GM18951 (cell line): ENCODE results near the gene KBTBD12.
"Not testable (repeated sequence)": the region's sequence is repeated elsewhere in the genome, so short reads cannot be mapped to it uniquely, and the experiment has no call there.

Experiments used
- POLR2A ChIP-seq: IDR thresholded peaks from 4 replicates; pipeline ENCODE4 v1.6.1; 2011; ENCODE audit warnings: mild to moderate bottlenecking; ENCODE audit not compliant: insufficient read length, insufficient read depth; ENCODE audit errors: extremely low read depth
- in situ Hi-C: fragments of 300-500 bp; cut with MboI; formaldehyde crosslinking; loops from one replicate; pipeline ENCODE4 v1.12.0; 2022; ENCODE audit warnings: low sequenced_read_pairs, mixed read lengths, inconsistent platforms; ENCODE audit not compliant: unreplicated experiment

Gene KBTBD12

DNA sequence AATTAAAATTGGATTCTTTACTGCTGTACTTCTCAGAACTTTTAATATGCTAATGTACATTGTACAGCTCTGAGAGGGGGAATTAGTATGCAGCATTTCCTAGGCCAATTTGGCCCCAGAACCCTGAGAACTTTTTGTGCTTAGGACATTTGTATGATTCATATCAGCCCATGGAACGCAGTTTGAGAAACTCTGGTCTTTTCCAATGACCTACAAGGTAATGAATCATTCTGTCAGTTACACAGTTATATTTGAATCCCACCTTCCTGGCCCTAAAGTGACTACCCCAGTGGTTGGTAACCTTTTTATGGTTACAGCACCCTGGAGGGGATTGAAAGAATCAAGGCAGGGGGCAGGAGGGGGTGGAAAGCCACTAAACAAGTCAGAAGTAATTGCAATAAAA is 25.6 kb upstream of the KBTBD12 start:
- no peak for TF ChIP-seq POLR2A
- in situ Hi-C loops: no loop called here

DNA sequence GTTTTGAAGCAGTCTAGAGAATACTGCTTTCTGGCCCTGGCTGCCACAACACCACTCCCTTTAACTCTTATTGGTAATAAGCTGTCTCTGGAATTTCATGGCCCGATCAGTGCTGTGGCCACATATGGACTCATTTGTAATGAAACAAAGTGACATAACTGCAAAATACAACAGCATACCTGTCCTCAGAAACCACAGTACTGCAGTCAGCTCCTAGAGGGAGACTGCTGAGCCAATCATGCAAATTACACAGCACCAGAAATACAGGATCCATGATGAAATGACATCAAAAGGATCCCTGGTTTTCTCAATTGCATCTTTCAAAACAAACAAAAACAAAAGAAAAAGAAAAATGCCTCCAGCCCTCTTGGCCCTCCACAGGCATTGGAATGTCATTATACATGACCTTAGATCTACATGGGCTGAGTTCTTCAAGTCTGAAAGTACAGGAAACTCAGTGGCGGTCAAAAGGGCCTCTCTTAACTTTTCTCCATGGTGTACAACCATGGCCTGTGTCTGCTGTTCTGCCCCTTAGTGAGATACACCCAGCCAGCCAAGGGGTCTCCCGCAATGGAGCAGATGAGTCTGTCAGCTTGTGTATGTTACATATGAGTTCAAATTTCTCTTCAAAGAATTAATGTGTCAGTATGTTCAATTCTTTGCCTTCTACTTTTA is 24.9 kb upstream of the KBTBD12 start:
- in situ Hi-C loops: no loop called here
- TF ChIP-seq POLR2A: no peak

DNA sequence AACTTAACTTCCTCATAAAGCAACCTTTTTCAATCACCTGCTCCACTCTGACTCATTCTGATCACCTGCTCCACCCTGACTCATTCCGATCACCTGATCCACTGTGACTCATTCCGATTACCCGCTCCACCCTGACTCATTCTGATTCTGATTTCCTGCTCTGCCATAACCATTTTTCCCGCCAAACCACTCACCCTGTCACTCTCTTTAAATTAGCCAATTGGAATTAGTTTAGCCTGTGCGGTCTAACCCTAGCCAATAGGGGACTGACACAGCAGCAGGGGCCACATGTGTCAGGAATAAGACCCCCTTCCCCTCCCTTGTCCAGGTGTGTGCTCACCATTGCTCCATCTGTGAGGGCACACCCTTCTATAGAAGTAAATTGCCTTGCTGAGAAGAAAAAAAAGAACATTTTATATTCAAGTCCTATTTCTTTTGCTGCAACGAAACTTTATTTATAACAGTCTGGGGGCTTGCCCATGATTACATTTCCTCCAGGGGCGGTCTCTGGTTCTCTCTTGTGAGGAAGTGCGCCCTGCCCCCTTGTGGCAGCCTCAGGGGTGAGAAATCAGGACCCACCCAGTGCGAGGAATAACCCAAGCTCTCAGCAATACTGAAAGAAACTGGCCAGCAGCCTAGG is 24.3 kb upstream of the KBTBD12 start:
- in situ Hi-C loops: not testable (repeated sequence)

DNA sequence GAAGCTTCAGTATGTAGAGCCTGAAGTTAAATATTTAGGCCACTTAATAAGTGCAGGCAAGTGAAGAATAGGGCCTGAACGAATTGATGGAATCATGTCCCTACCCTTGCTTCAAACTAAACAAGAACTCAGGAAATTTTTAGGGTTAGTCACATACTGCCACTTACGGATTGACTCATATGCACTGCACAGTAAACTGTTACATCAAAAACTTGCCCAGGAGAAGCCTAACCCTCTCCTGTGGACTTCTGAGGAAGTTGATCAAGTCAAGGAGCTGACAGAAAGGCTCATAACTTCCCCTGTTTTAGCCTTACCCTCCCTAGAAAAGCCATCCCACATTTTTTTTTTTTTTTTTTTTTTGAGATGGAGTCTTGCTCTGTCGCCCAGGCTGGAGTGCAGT is 20.6 kb upstream of the KBTBD12 start:
- in situ Hi-C loops: no loop called here
- TF ChIP-seq POLR2A: no peak

DNA sequence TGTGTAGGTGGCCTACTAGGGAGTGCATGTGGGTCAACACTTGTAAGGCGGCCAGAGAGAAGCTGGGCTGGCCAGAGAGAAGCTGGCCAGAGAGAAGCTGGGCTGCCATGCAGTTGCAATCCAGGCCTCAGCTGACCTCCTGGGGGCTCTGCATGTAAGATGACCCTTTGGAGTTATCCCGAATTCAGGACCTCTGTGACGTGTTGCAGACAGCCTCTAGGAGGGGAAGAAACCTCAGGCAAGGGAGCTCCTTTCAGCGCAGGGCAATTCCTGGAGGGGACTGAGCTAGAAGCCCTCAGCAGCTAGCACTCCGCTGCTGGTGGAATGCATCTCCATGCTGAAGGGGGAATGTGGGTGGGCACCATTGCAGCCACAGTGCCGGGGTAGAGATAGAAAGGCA is 15.8 kb upstream of the KBTBD12 start:
- no peak for TF ChIP-seq POLR2A
- in situ Hi-C loops: no loop called here

DNA sequence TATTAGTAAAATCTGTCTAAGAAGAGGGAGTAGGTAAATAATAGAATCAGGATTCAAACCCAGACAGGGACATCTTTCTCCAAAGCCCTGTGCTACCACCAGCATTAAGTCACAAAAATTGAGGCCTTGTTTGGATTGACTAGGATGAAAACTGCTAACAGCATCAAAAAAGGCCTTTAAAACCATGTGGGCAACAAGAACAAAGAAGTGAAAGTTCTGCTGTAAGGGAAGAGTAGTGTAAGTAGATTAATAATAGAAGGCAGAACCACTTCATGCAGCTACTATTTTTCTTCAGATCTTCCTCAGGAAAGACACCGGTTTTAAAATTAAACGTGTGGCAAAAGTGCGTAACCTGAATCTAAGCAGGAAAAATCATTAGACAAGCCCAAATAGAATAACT is 15.3 kb upstream of the KBTBD12 start:
- no peak for TF ChIP-seq POLR2A
- in situ Hi-C loops: no loop called here

DNA sequence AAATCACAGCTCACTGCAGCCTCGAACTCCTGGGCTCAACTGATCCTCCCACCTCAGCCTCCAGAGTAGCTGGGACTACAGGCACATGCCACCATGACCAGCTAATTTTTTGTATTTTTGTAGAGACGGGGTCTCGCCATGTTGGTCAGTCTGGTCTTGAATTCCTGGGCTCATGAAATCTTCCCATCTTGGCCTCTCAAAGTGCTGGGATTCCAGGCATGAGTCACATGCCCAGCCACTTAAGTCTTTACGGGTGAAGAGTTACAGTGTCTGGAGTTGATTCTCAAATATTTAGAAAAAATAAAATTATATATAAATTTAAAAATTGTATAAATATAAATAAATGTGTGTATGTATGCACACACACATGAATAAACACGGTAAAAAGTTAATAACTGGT is 14.5 kb upstream of the KBTBD12 start:
- in situ Hi-C loops: no loop called here
- no peak for TF ChIP-seq POLR2A

DNA sequence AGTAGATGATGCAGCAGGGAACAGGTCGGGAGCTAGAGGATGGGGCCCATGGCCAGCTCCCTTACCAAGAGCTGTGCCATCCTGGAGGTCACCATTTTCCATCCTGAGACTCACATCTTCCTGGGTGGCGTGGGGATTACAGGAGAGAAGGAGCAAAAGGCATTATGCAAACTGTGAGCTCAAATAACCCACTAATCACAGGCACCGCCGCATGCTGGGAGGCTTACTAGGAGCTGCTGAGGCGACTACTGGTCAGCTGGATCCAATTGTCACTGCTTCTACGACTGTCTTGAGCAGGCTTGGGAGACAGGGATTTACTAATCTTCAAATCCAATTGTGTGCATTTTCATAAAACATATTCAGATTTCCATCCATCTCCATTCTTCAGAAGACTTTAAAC is 12.5 kb upstream of the KBTBD12 start:
- no peak for TF ChIP-seq POLR2A
- in situ Hi-C loops: no loop called here

DNA sequence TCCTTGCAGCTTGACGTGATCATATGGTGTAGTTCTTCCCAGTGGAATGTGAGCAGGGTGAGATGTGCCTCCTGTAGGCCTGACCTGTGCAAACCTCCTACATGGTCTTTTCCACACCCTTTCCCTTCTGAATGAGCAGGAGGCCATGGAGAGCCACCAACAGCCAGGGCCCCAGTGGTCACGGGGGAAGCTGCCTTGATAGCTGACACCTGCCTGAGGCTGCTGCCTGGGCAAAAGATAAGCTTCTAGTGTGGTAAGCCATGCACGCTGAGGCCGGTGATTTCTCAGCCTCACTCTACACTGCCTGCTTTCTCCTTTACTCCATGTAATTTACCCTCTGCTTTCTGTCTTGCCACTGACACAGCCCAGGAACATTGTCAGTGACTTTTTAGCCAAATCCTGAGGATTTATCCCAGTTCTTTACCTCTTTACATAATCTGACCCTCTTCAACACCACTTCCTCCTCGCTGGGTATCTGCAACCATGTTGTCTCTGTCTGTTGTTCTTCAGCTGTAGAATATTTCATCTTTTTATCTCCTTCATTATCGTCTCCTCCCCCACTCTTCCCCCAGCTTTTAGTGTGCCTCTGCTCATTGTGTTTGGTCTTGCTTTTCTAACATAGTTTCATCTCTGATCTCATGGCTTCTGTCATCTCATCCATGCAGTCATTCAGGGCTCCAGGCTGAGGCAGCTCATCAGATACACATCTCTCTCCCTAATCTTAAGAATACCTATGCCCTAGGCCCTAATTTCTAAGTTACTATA is 11.2 kb upstream of the KBTBD12 start:
- in situ Hi-C loops: no loop called here
- no peak for TF ChIP-seq POLR2A

DNA sequence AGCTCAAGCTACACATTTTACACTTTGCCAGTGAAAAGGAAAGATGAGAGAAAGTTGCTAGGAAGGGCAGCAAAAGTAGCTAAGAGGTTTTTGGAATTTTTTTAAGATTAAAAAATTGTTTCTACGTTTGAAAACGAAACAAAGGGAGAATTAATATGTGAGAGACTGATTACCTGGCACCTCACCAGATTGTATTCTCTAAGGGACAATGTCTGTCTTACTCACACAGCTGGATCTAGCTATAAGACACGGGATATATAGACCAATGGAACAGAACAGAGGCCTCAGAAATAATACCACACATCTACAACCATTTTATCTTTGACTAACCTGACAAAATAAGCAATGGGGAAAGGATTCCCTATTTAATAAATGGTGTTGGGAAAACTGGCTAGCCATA is 9.5 kb upstream of the KBTBD12 start:
- in situ Hi-C loops: no loop called here
- TF ChIP-seq POLR2A: no peak

DNA sequence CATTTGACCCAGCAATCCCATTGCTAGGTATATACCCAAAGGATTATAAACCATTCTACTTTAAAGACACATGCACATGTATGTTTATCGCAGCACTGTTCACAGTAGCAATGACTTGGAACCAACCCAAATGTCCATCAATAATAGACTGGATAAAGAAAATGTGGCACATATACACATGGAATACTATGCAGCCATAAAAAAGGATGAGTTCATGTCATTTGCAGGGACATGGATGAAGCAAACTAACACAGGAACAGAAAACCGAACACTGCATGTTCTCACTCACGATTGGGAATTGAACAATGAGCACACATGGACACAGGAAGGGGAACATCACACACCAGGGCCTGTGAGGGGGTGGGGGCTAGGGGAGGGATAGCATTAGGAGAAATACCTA is 8.4 kb upstream of the KBTBD12 start:
- in situ Hi-C loops: not testable (repeated sequence)

DNA sequence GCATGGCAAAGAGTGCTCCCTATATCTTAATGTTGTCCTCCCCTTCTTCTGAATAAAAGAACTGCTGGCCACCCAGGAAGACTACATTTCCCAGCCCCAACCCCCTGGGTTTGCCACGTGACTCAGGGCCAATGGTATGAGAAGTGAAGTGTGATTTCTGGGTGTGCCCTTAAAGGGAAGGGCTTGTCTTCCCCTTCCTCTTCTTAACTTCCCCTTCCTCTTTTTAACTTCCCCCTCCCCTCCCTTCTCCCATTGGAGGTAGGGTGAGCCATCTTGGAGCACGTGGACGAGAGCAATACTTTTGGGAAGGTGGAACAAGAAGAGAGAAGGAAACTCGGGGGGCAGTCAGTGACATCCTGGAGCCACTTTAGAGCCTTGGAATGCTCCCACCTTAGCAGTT is 6.8 kb upstream of the KBTBD12 start:
- no peak for TF ChIP-seq POLR2A
- in situ Hi-C loops: no loop called here

DNA sequence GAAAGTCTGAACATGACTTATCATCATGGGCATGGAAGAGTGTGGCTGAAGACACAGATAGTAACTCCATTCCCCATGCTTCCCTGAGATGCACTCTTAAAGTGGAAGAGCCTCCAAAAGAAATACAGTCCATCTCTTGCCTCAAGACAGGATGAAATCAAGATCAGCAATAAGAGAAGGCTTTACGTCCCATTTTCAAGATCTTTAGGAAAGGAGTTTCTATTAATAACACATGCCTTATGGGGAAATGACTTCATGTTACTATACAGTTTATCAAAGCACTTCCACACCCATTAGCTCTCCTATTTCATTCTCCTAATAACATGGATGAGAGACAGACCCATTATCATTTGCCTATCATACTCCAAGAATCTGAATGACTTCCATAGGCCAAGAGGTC is 6.1 kb upstream of the KBTBD12 start:
- in situ Hi-C loops: no loop called here
- no peak for TF ChIP-seq POLR2A

DNA sequence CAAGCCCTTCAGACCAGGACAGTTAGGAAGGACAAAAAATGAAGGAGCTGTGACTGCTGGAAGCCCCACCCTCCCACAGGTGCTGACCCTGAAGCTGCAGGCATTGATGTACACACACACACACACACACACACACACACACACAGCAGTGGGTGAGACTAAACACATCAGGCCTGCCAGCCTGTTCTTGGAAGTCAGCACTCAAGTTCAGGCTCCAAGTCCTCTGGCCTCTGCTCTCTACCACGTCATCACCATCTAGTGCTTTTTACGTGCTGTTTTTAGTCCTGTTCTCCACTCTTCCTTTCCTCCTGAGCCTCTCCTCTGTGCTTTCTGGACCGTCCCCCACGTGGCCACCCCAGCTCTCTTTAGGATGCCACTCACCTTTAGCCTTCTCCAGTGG is 5.4 kb upstream of the KBTBD12 start:
- no peak for TF ChIP-seq POLR2A
- in situ Hi-C loops: no loop called here
